ENCODE data around the gene HSPA6. TPM values are rescaled to one million over a fixed set of nuclear protein-coding genes. Genes with fewer than 3 reads are reported as not detected.
"Not testable (repeated sequence)": the region's sequence is repeated elsewhere in the genome, so short reads cannot be mapped to it uniquely, and the experiment has no call there.

HSPA6 gene
- total RNA-seq, 1 experiment from 2014 or later, result 0.45 TPM

DNA sequence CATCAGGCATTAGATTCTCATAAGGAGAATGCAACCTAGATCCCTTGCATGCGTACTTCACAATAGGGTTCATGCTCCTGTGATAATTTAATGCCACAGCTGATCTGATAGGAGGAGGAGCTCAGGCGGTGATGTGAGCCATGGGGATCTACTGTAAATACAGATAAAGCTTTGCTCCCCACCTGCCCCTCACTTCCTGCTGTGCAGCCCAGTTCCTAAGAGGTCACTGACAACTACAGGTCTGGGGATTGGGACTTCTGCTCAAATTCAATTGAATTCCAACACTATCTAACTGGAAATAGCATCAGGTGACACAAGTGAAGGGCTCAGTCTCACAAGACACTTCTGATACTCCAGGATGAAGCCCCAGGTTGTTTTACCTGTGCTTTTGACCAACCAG lies 32.6 kb downstream of the HSPA6 start:
- not testable (repeated sequence) for DNase-seq (ENCODE audit: extremely low read depth, low read depth)

GRCh38 chr1:161557506-161558450 lies 33.4 kb downstream of the HSPA6 start:
- not testable (repeated sequence) for DNase-seq (ENCODE audit: extremely low read depth, low read depth)

DNA sequence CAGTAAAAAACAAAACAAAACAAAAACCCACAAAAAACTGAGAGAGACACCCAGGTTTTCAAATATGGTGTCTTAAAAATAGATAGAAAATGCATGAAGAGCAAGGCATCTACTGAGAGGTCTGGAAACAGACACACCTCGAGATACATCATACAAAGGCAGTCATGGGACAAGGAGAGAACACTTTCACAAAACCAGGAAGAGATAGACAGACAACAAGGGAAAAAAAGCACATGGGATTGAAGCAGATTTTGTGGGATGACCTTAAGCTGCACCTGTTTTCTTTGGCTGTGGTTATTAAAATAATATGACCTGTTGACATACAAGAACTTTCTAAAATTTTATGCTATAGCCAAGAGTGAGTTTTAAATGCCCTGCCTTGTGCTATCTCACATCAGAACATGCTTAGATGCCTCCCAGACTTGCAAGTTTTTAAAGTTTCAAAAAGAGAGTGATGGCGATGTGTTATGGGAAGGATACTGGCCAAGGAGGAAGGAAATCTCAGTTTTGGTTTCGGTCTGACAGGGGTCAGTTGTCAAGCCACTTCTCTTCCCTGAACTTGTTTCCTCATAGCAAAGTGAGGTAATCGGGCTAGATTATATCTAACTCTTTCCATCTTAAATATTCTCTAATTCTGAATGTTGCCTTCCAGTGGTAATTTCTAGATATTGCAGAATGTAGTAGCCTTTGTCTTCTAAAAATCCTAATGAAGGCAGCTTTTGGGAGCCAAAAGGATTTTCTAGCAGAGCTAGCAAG lies 36.8 kb downstream of the HSPA6 start:
- not testable (repeated sequence) for DNase-seq (ENCODE audit: extremely low read depth, low read depth)

DNA sequence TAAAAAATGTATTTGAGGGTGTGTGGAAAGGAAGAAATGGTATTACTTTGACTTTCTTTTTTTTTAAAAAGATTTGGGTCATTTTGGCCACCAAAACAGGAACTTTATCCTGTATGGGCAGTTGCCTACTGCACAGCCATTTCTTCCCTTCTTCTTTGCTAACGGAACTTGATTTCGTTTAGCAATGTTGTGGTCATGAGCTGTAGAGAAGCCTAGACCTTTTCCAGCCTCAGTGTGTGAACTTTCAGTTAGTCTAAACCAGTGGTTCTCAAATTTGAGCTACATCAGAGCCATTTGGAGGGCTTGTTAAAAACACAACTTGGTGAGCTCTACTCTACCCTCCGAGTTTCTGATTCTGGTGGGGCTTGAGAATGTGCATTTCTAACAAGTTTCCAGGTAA lies 38.1 kb downstream of the HSPA6 start:
- not testable (repeated sequence) for DNase-seq (ENCODE audit: extremely low read depth, low read depth)

- DNase-seq (ENCODE audit: extremely low read depth, low read depth), result not testable (repeated sequence)
Measured at GRCh38 chr1:161563522-161563921, 39.2 kb downstream of the HSPA6 start.

DNA sequence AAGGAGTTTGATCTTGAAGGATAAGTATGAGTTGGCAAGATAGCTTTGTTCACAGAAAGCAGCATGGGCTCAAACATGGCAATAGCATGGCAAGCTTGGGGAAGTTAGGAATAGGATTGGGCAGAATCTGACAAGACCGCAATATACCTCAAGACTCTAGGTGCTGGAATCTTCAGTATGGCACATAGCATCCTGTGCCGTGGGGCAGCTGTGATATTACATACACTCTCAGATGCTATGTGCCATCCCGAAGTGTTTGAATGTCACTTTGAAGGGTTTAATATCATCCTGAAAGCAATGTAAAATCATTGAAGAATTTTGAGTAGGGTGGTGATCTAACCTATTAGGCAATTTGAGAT lies 42.2 kb downstream of the HSPA6 start:
- DNase-seq (ENCODE audit: extremely low read depth, low read depth), result not testable (repeated sequence)

GRCh38 chr1:161571703-161572102 lies 47.4 kb downstream of the HSPA6 start:
- DNase-seq (ENCODE audit: extremely low read depth, low read depth), result not testable (repeated sequence)

Other genes starting within 250 kb of the HSPA6 start
- gene MPZ, start 214.6 kb upstream of the HSPA6 start, total RNA-seq (2014; rRNA removed; shearing (Covaris generic)), result 54.3 and 54.9 TPM in 2 replicates
- gene SDHC, start 210.2 kb upstream of the HSPA6 start, total RNA-seq (2014; rRNA removed; shearing (Covaris generic)), result 67.9 and 70.4 TPM in 2 replicates
- not detected in 2 replicates for gene CFAP126, start 156.7 kb upstream of the HSPA6 start, total RNA-seq (2014; rRNA removed; shearing (Covaris generic))
- 0.75 and 1.8 TPM in 2 replicates for gene FCGR2A, start 19.1 kb upstream of the HSPA6 start, total RNA-seq (2014; rRNA removed; shearing (Covaris generic))
- not detected in 2 replicates for gene FCGR3A, start 25.3 kb downstream of the HSPA6 start, total RNA-seq (2014; rRNA removed; shearing (Covaris generic))
- not detected in 2 replicates for gene FCGR3B, start 106.6 kb downstream of the HSPA6 start, total RNA-seq (2014; rRNA removed; shearing (Covaris generic))
- gene FCGR2B, start 138.6 kb downstream of the HSPA6 start, total RNA-seq (2014; rRNA removed; shearing (Covaris generic)), result not detected in 2 replicates
- gene FCRLA, start 182.7 kb downstream of the HSPA6 start, total RNA-seq (2014; rRNA removed; shearing (Covaris generic)), result 0.17 and 0.20 TPM in 2 replicates
- 0.97 and 2.0 TPM in 2 replicates for gene FCRLB, start 197.0 kb downstream of the HSPA6 start, total RNA-seq (2014; rRNA removed; shearing (Covaris generic))
- 98.7 and 101 TPM in 2 replicates for gene DUSP12, start 225.2 kb downstream of the HSPA6 start, total RNA-seq (2014; rRNA removed; shearing (Covaris generic))
- gene ATF6, start 241.8 kb downstream of the HSPA6 start, total RNA-seq (2014; rRNA removed; shearing (Covaris generic)), result 53.6 and 56.4 TPM in 2 replicates

All from NCI-H460 (cell line).